Measurements from ENCODE around the gene NAP1L5. TPM values are rescaled to one million over a fixed set of nuclear protein-coding genes. Genes with fewer than 3 reads are reported as not detected.

NAP1L5 gene
- total RNA-seq, 1 experiment from 2014 or later, result 5.5 TPM

Other genes with a start within 250 kb of the NAP1L5 start
- gene HERC5, start 240.7 kb downstream of the NAP1L5 start, total RNA-seq (2014; rRNA removed; shearing (Covaris generic)), result 4.9 and 6.6 TPM in 2 replicates
- 119 and 121 TPM in 2 replicates for gene PYURF, start 174.1 kb downstream of the NAP1L5 start, total RNA-seq (2014; rRNA removed; shearing (Covaris generic))
- gene HERC3, start 105.3 kb downstream of the NAP1L5 start, total RNA-seq (2014; rRNA removed; shearing (Covaris generic)), result 6.1 and 10.2 TPM in 2 replicates